DOHH2 (cell line): Measurements from ENCODE around the gene ABR.

ENCODE experiments used
- CTCF ChIP-seq: fragments of 200-600 bp; sonication (generic); IDR thresholded peaks from one replicate; pipeline ENCODE4 v1.5.1; 2014; ENCODE audit warnings: antibody characterized with exemption, mild to moderate bottlenecking, low read depth, low read length; ENCODE audit not compliant: poor library complexity, severe bottlenecking
- EZH2phosphoT487 ChIP-seq: fragments of 200-600 bp; sonication (generic); IDR thresholded peaks from 2 replicates; pipeline ENCODE4 v1.6.1; 2017; ENCODE audit warnings: borderline replicate concordance, mild to moderate bottlenecking, antibody characterized with exemption, low read length, moderate library complexity, mixed read lengths

DNA sequence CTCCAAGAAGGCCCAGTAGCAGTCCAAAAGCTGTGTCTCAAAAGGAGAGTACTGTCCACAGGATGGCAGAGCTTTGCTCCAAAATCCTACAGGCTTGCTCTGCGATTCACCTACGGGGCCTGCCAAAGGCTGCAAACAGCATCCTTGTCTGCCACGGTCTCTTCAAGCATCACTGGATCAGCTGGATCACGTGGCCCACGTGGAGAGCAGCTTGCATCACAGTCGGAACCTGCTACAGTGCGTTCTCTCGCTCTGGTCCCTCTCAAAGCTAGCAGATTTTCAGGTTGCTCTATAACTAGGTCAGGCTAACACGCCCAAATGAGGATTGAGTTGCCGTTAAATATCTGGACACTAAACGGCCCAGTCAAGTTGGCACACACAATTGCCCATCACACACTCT is 191.2 kb downstream of the ABR start:
- TF ChIP-seq CTCF, result no peak
- no peak for TF ChIP-seq EZH2phosphoT487
